A673 (cell line): ENCODE measurements around the gene HM13. TPM values are rescaled to one million over a fixed set of nuclear protein-coding genes. Genes with fewer than 3 reads are reported as not detected.
A peak's percentile ranks its signal among the peaks of the same experiment; 100 is the strongest.

Experiments
- BruUV-seq: library from RNA; stranded (reverse); fragments of 400-500 nt; replicated peaks from 2 replicates; lab custom pipeline; 2021; lab: Mats Ljungman, UMichigan
- CTCF ChIA-PET: fragments of 300-600 bp; sonication (Branson Sonifier 250); formaldehyde crosslinking; loops from one replicate; lab custom pipeline; 2022; ENCODE audit warnings: antibody characterized with exemption; lab: Charles Lee
- POLR2A ChIA-PET: fragments of 300-600 bp; sonication (Branson Sonifier 250); formaldehyde crosslinking; loops from one replicate; lab custom pipeline; 2022; ENCODE audit warnings: antibody characterized with exemption; ENCODE audit not compliant: low non-redundant PET; lab: Charles Lee
- DNase-seq: peaks from one replicate; pipeline ENCODE4 v3.0.0-alpha.2; 2015; ENCODE audit warnings: low spot score
- H3K27ac ChIP-seq: fragments of 200-600 bp; sonication (generic); 2 replicates; pipeline ENCODE4 v1.5.1; 2016; ENCODE audit warnings: mixed run types, low read depth, mild to moderate bottlenecking, mixed read lengths, antibody characterized with exemption, low read length; ENCODE audit not compliant: poor library complexity, severe bottlenecking
- H3K27me3 ChIP-seq: fragments of 200-600 bp; sonication (generic); replicated peaks from 2 replicates; pipeline ENCODE4 v1.6.1; 2017; ENCODE audit warnings: mixed run types, low read depth, mild to moderate bottlenecking, mixed read lengths, antibody characterized with exemption, low read length; ENCODE audit not compliant: insufficient read depth, poor library complexity
- H3K36me3 ChIP-seq: fragments of 200-600 bp; sonication (generic); 2 replicates; pipeline ENCODE4 v1.6.1; 2016; ENCODE audit warnings: mixed run types, mild to moderate bottlenecking, mixed read lengths, antibody characterized with exemption, low read length; ENCODE audit not compliant: insufficient read depth, poor library complexity, severe bottlenecking
- H3K4me1 ChIP-seq: fragments of 200-600 bp; sonication (generic); 2 replicates; pipeline ENCODE4 v1.6.1; 2017; ENCODE audit warnings: mixed run types, mild to moderate bottlenecking, mixed read lengths, antibody characterized with exemption, low read length; ENCODE audit not compliant: insufficient read depth, poor library complexity, severe bottlenecking
- H3K4me3 ChIP-seq: fragments of 200-600 bp; sonication (generic); 2 replicates; pipeline ENCODE4 v1.5.1; 2016; ENCODE audit warnings: low read depth, mixed run types, mild to moderate bottlenecking, mixed read lengths, low read length; ENCODE audit not compliant: poor library complexity, severe bottlenecking
- H3K9me3 ChIP-seq: fragments of 200-600 bp; sonication (generic); 2 replicates; pipeline ENCODE4 v1.6.1; 2016; ENCODE audit warnings: mixed run types, low read depth, mild to moderate bottlenecking, mixed read lengths, antibody characterized with exemption, low read length; ENCODE audit not compliant: poor library complexity, severe bottlenecking
- EZH2 ChIP-seq: fragments of 200-600 bp; sonication (generic); IDR thresholded peaks from 2 replicates; pipeline ENCODE4 v1.6.1; 2017; ENCODE audit warnings: borderline replicate concordance, low read depth, mild to moderate bottlenecking, mixed read lengths, antibody characterized with exemption, low read length; ENCODE audit not compliant: poor library complexity, severe bottlenecking
- intact Hi-C: fragments of 100-400 bp; cut with micrococcal nuclease; formaldehyde crosslinking; loops from one replicate; pipeline ENCODE4 v1.10.0; 2022; ENCODE audit not compliant: unreplicated experiment
- total RNA-seq: library from RNA; stranded (reverse); gene quantifications from 2 replicates; pipeline ENCODE4 v1.2.3, GENCODE V29; 2021
- TF ChIP-seq, protein P1 (sequence below): fragments of 300-800, 200-600 bp; sonication (generic); conservative IDR thresholded peaks from 2 replicates; pipeline ENCODE4 v1.5.1; 2017; ENCODE audit warnings: low read depth, mild to moderate bottlenecking, antibody characterized with exemption, low read length, moderate library complexity, mixed read lengths

HM13 gene
- total RNA-seq, 1 experiment from 2014 or later = 196 TPM

DNA sequence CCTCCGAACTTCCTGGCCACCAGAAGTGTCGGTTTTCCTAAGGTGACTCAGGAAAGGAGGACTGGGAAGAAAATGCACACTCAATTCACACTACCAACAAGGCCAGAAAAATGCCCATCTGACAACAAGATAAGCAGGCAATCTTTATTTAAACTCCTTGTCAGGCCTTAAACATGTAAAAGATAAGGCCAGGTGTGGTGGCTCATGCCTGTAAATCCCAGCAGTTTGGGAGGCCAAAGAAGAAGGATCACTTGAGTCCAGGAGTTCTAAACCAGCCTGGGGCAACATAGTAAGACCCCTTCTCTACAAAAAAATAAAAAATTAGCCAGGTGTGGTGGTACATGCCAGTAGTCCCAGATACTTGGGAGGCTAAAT, 83.2 kb downstream of the HM13 start:
- intact Hi-C loops = no loop called here
- TF ChIP-seq, protein P1, sequence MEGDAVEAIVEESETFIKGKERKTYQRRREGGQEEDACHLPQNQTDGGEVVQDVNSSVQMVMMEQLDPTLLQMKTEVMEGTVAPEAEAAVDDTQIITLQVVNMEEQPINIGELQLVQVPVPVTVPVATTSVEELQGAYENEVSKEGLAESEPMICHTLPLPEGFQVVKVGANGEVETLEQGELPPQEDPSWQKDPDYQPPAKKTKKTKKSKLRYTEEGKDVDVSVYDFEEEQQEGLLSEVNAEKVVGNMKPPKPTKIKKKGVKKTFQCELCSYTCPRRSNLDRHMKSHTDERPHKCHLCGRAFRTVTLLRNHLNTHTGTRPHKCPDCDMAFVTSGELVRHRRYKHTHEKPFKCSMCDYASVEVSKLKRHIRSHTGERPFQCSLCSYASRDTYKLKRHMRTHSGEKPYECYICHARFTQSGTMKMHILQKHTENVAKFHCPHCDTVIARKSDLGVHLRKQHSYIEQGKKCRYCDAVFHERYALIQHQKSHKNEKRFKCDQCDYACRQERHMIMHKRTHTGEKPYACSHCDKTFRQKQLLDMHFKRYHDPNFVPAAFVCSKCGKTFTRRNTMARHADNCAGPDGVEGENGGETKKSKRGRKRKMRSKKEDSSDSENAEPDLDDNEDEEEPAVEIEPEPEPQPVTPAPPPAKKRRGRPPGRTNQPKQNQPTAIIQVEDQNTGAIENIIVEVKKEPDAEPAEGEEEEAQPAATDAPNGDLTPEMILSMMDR = no peak
- no peak for TF ChIP-seq EZH2
- no peaks in the 10 kb centered on the region for H3K4me1 ChIP-seq
- CTCF ChIA-PET = no interaction called here
- H3K9me3 ChIP-seq = no peaks in the 10 kb centered on the region
- POLR2A ChIA-PET = no interaction called here
- BruUV-seq = no TSS peak
- DNase-seq = no peak
- H3K27ac ChIP-seq = no peak overlapping the region
- H3K27me3 ChIP-seq = no peaks in the 10 kb centered on the region
- H3K4me3 ChIP-seq = no peak overlapping the region
- H3K36me3 ChIP-seq = no peaks in the 10 kb centered on the region

DNA sequence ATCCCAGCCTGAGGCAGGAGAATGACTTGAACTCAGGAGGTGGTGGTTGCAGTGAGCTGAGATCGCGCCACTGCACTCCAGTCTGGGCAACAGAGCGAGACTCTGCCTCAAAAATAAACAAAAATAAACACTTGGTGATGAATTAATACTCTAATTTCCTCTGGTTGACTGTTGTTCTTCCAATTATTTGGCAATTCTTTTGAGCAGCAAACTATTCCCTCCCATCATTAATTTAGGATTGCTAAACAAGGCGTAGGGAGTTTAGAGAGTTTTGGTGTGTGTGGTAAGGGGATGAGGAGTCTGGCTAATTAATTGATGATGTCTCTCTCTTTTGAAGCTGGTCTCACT, 88.2 kb downstream of the HM13 start:
- Histone ChIP-seq H3K4me1 (peaks cover 17% of the 10 kb centered on the region), H3K27me3 (no peaks in the 10 kb centered on the region), H3K9me3 (no peaks in the 10 kb centered on the region), H3K27ac (peak overlapping the region; percentile 96), H3K4me3 (no peak overlapping the region), H3K36me3 (no peaks in the 10 kb centered on the region)
- POLR2A ChIA-PET = no interaction called here
- CTCF ChIA-PET = interaction anchor here (1.0 to 1.3 kb wide), 3 partner anchors 12 to 40 kb away, joined by 3 read pairs; no protein-coding TSS in a partner anchor
- no peak for DNase-seq
- TF ChIP-seq, protein P1 = no peak
- intact Hi-C loops = no loop called here
- no TSS peak for BruUV-seq

DNA sequence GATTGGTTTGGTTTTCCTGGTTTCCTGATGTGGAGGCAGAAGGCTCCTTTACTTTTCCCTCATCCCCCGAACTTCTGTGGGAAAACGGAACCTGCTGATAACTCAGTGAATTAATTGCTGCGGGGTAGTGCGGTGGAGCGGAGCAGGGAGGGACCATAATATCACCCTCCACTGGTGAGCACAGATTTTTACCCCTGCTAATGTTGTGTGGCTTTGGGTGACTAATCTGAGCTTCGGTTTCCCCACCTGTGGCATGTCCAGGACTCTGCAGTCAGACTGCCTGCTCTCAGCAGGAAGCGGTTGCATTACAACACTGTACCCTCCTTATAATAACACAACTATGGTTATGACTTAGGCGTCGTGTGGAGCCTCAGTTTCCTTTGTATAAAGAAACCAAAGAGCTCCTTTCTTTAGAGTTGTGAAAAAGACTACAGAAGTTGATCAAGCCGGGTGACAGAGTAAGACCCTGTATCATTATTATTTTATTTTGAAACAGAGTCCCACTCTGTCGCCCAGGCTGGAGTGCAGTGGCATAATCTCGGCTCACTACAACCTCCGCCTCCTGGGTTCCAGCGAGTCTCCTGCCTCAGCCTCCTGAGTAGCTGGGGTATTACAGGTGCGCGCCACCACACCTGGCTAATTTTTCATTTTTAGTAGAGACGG, 88.7 kb downstream of the HM13 start:
- DNase-seq = peak; percentile 51
- peak overlapping the region; percentile 96 for H3K27ac ChIP-seq

More for the DNA sequence above, 88.7 kb downstream of the HM13 start:
- CTCF ChIA-PET = interaction anchor here (0.6 to 1.3 kb wide), 4 partner anchors 12 to 130 kb away, joined by 3 read pairs; no protein-coding TSS in a partner anchor
- H3K27me3 ChIP-seq = no peaks in the 10 kb centered on the region
- no TSS peak for BruUV-seq
- TF ChIP-seq, protein P1 = no peak
- no peak for TF ChIP-seq EZH2
- intact Hi-C loops = no loop called here
- H3K36me3 ChIP-seq = no peaks in the 10 kb centered on the region
- H3K4me1 ChIP-seq = peaks cover 20% of the 10 kb centered on the region
- no peak overlapping the region for H3K4me3 ChIP-seq
- POLR2A ChIA-PET = interaction anchor here (3.1 kb wide), 1 partner anchor 30 kb away, joined by 23 read pairs; no protein-coding TSS in a partner anchor
- H3K9me3 ChIP-seq = no peaks in the 10 kb centered on the region
